Measurements from ENCODE around the gene SOX2. TPM values are rescaled to one million over a fixed set of nuclear protein-coding genes. Genes with fewer than 3 reads are reported as not detected.

Gene SOX2
- total RNA-seq, 1 donor from 2014 or later = 2.2 TPM

GRCh38 chr3:181704421-181705085 is 7.2 kb upstream of the SOX2 start:
- no peak for DNase-seq (ENCODE audit: low spot score)

DNA sequence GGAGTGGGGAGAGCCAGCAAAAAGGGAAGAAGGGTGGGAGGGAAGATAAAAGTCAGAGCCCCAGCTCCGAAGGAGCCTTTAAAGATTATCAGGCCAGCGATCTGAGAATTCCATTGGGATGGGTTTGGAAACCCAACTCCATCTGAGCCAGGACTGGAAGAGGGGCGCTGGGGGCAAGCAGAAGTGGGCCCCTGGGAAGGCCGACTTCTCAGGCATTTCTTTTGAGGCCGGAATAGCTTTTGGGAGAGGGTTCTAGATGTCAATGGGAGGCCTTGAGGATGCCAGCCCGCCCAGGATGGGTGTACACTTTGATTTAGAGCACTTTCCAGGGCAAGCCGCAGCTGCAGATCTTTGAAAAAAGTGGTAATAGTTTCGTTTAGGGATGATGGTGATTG is 6.6 kb upstream of the SOX2 start:
- DNase-seq (ENCODE audit: low spot score) = no peak

- no peak for DNase-seq (ENCODE audit: low spot score)
Measured at GRCh38 chr3:181707980-181708379, 3.7 kb upstream of the SOX2 start.

GRCh38 chr3:181709537-181710279 is 2.0 kb upstream of the SOX2 start:
- DNase-seq (ENCODE audit: low spot score) = peak; percentile 64

GRCh38 chr3:181710345-181711291 is 1.1 kb upstream of the SOX2 start:
- DNase-seq (ENCODE audit: low spot score) = no peak

- DNase-seq (ENCODE audit: low spot score) = no peak
Measured at GRCh38 chr3:181712226-181712552, 464 bp downstream of the SOX2 start.

DNA sequence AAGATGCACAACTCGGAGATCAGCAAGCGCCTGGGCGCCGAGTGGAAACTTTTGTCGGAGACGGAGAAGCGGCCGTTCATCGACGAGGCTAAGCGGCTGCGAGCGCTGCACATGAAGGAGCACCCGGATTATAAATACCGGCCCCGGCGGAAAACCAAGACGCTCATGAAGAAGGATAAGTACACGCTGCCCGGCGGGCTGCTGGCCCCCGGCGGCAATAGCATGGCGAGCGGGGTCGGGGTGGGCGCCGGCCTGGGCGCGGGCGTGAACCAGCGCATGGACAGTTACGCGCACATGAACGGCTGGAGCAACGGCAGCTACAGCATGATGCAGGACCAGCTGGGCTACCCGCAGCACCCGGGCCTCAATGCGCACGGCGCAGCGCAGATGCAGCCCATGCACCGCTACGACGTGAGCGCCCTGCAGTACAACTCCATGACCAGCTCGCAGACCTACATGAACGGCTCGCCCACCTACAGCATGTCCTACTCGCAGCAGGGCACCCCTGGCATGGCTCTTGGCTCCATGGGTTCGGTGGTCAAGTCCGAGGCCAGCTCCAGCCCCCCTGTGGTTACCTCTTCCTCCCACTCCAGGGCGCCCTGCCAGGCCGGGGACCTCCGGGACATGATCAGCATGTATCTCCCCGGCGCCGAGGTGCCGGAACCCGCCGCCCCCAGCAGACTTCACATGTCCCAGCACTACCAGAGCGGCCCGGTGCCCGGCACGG is 991 bp downstream of the SOX2 start:
- no peak for DNase-seq (ENCODE audit: low spot score)

- DNase-seq (ENCODE audit: low spot score) = no peak
Measured at GRCh38 chr3:181713280-181713647, 1.5 kb downstream of the SOX2 start.

GRCh38 chr3:181713676-181714612 is 2.2 kb downstream of the SOX2 start:
- no peak for DNase-seq (ENCODE audit: low spot score)

DNA sequence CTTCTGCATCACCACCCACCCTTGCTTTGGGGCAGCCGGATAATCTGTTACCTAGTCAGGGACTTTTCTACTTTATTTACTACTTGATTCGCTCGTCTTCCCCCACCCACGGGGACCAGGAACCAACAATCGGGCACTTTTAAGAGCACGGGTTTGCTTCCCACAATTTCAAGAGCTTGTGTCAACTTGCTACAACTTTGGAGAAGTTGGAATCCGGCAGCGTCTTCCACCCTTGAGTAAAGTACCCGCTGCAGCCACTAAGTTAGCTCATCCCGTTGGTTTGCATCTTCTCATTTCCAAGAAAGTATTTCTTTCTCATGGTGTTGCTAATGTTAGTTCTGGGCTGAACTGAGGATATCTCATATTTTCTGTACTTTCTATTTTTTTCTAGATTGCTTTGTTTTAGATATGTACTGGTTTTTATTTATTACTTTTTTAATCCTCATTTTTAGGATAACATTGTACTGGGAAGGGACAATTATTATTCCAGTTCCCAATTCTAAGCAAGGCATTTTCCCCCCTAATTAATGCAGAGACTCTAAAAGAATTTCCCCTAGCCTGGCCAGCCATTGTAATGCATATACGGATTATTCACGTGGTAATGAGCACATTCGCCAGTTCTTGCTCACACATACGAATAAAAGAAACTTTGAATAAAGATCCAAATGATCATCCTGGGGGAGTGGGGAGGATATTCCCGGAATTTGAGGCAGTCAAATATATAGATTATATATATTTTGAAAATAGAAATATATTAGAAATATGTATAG is 4.0 kb downstream of the SOX2 start:
- no peak for DNase-seq (ENCODE audit: low spot score)

- DNase-seq (ENCODE audit: low spot score) = no peak
Measured at GRCh38 chr3:181716966-181717365, 5.2 kb downstream of the SOX2 start.

DNA sequence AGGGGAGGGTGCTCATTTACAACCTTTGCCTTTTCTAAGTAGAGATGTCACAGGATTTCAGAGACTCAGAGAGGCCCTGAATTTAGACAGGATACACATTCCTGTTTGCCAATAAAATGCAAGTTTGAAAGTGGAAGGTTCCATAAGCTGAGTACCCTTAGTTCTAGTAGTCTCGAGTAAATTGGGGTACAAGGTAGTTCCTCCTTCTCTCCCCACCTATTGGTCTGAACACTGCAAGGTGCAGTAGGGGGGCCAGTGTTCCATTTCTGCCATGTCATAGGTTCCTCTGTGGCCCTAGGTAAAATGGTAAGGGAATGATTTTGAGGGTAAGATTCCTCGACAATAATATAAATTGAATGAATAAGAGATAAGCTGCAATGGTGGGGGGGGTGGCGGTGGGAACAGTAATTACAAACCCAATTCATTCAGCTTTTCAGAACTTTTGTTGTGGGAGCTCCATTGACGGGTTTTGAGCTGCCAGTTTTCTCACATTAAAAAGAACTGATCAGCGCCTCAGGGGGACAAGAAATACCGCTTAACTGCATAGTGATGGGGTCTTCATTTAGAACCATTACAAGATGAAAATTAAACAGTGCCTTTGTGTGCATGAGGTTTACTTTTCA is 5.9 kb downstream of the SOX2 start:
- no peak for DNase-seq (ENCODE audit: low spot score)

GRCh38 chr3:181718369-181718768 is 6.6 kb downstream of the SOX2 start:
- no peak for DNase-seq (ENCODE audit: low spot score)

DNA sequence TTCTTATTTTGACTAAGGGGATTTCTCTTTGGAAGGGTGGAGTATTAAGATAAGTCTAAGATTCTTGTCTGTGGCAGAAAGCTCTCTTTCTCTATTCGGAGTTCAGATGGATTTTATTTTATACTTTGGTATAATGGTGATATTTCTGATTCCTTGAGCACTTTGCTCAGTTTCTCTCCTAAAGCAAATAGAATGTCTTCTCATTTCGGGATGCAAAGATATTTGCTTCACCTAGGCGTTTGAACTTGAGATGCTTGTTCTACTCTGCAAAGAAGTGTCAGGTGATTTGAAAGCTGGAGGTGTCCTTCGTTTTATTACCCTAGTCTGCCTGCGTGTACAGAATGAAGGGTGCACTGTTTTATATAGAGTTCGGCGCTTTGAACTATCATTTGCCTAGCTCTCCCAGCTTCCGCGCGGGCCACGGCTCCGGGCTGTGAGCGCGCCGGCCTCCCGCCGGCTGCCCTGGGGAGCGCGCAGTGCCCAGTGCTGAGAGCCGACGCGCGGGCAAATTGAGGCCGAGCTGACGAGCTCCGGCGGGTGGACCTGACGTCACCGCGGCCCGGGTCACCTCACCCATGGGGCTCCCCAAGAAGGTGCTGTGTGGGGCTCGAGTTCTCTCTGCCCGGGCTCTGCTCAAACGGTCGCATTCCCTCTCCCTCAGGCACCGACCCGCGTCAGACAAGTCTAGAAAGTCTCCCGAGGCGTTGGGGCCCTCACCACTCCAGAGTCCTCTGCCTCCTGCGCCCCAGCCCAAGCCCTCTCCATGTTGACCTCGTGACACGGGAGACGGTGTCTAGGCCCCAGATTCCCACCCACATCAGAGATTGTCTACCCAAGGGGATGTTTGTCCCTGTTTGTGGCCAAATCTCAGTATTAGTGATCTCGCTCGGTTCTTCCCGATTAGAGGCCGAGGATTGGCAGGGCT is 7.5 kb downstream of the SOX2 start:
- no peak for DNase-seq (ENCODE audit: low spot score)

DNA sequence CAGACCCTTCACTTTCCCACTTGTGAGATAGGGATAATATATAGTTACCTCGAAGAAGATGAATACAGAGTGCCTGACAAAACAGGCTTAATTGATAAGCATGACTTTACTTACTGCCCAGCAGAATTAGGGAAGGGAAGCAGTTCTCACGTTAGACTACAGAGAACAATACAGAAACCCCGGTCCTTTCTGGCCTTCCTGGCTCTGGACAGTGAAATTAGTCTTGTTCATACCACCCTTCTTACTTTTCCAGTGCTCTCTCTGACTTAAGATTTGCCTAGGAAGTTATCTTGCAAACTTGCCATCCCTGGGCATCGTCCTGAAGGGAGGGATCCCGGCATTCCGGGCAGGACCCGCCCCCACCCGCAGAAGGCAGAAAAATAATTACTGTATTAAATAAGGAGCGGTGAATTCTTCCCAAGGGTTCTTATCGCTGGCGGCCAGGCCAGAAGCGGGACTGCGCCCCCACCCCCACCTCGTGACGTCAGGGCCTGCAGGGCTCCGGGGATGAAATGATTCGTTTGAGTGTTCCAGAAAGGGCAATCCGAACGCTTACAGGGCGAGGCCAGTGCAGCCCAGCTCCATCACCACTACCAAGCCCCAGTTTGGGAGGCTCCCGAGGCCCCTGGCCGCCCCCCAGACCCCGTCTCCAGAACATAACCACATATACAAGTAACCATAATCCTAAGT is 8.4 kb downstream of the SOX2 start:
- no peak for DNase-seq (ENCODE audit: low spot score)

GRCh38 chr3:181721046-181721875 is 9.5 kb downstream of the SOX2 start:
- no peak for DNase-seq (ENCODE audit: low spot score)

DNA sequence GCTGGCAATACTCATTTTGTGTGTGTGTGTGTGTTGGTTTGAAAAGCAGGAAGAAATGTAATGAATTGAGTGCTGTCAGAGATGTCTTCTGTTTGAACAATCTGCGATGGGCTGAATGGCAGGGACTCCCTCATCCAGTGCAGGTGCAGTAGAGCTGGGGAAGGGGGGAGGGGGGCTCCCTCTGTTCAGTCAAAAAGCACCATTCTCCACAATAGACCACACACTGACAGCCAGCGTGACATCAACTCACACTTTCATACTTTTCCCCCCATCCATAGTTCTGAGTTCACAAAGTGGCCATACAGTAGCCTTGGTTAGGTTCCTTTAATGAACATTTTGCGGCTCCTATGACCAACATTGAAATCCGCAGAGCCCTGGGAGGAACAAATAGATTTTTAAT is 10.4 kb downstream of the SOX2 start:
- DNase-seq (ENCODE audit: low spot score) = no peak

Data from umbilical cord (tissue), 2 donors.